GM18858 (cell line): ENCODE data around the gene SEMA3G.
A peak's percentile ranks its signal among the peaks of the same experiment; 100 is the strongest.

Experiments
- ATAC-seq: cut with Tn5 transposase; IDR thresholded peaks from one replicate; pipeline ENCODE4 v1.9.1; 2021; ENCODE audit not compliant: unreplicated experiment

Gene SEMA3G

GRCh38 chr3:52479877-52480575 is 35.1 kb upstream of the SEMA3G start:
- ATAC-seq, result no peak

- ATAC-seq, result no peak
Measured at GRCh38 chr3:52479037-52479876, 34.4 kb upstream of the SEMA3G start.

- ATAC-seq, result no peak
Measured at GRCh38 chr3:52477796-52478095, 32.8 kb upstream of the SEMA3G start.

- ATAC-seq, result no peak
Measured at GRCh38 chr3:52477076-52477795, 32.3 kb upstream of the SEMA3G start.

- ATAC-seq, result no peak
Measured at GRCh38 chr3:52473026-52473425, 28.1 kb upstream of the SEMA3G start.

GRCh38 chr3:52472239-52473000 is 27.5 kb upstream of the SEMA3G start:
- no peak for ATAC-seq

GRCh38 chr3:52471371-52472238 is 26.7 kb upstream of the SEMA3G start:
- ATAC-seq, result no peak

GRCh38 chr3:52470920-52471319 is 26.0 kb upstream of the SEMA3G start:
- ATAC-seq, result no peak

- ATAC-seq, result no peak
Measured at GRCh38 chr3:52469001-52469400, 24.1 kb upstream of the SEMA3G start.

- ATAC-seq, result no peak
Measured at GRCh38 chr3:52468336-52468735, 23.4 kb upstream of the SEMA3G start.

- no peak for ATAC-seq
Measured at GRCh38 chr3:52463416-52463815, 18.5 kb upstream of the SEMA3G start.

GRCh38 chr3:52461874-52462273 is 17.0 kb upstream of the SEMA3G start:
- no peak for ATAC-seq

GRCh38 chr3:52458770-52459545 is 14.1 kb upstream of the SEMA3G start:
- ATAC-seq, result no peak

- ATAC-seq, result no peak
Measured at GRCh38 chr3:52458031-52458760, 13.3 kb upstream of the SEMA3G start.

- ATAC-seq, result no peak
Measured at GRCh38 chr3:52456800-52457183, 11.9 kb upstream of the SEMA3G start.

- ATAC-seq, result no peak
Measured at GRCh38 chr3:52456169-52456799, 11.4 kb upstream of the SEMA3G start.

GRCh38 chr3:52455283-52456168 is 10.6 kb upstream of the SEMA3G start, which contains the start of gene NISCH:
Gene NISCH (plus strand): TSS chr3:52455604. CDS start chr3:52455642, 38 bp downstream.
- peak; percentile 57 for ATAC-seq
